ENCODE data around the gene CDCA5. TPM values are rescaled to one million over a fixed set of nuclear protein-coding genes. Genes with fewer than 3 reads are reported as not detected.

CDCA5 gene
- total and polyA plus RNA-seq, 2 of the 4 experiments (the other 2 are of a cell fraction), result 9.1 to 14.0 TPM

GRCh38 chr11:65113361-65113756 lies 29.5 kb upstream of the CDCA5 start:
- Histone ChIP-seq H2AK5ac (ENCODE audit: low read depth, low read length) (no peak overlapping the region), H4K91ac (ENCODE audit: insufficient read depth, low read depth, low read length) (no peak overlapping the region), H2BK120ac (ENCODE audit: low read depth, low read length) (no peak overlapping the region), H3K4me2 (ENCODE audit: low read depth, low read length) (peak overlapping the region; percentile 88), H3K9me1 (ENCODE audit: insufficient read depth, low read length) (0 out of 2 replicates have a peak, but pooled peaks cover 2% of the 10 kb centered on the region), H3K9ac (ENCODE audit: low read depth, low read length) (0 out of 2 replicates have a peak overlapping the region, but pooled peaks have one; percentile 16), H4K5ac (ENCODE audit: low read depth, low read length) (no peak overlapping the region; the same call in 1 of the 2 replicates), H3K4ac (ENCODE audit: low read depth, low read length) (0 out of 2 replicates have a peak overlapping the region, but pooled peaks have one; percentile 38), H3K27ac (ENCODE audit: insufficient read depth, low read length) (no peak overlapping the region), H2AFZ (replicated peaks; ENCODE audit: low read length, poor library complexity) (peak overlapping the region; percentile 95), H3K4me1 (ENCODE audit: control insufficient read depth, insufficient read depth, low read length) (peaks cover 20% of the 10 kb centered on the region), H2BK15ac (ENCODE audit: low read depth, low read length) (no peak overlapping the region), H3K56ac (ENCODE audit: extremely low read depth, insufficient read depth, low read length) (no peak overlapping the region), H3K79me1 (ENCODE audit: low read depth in 1 of 2, low read length in 2 of 2) (peaks cover 0 to 29% of the 10 kb centered on the region in 2 experiments), H3K14ac (replicated peaks; ENCODE audit: low read depth, low read length) (no peak overlapping the region), H2BK20ac (ENCODE audit: low read depth, low read length) (no peak overlapping the region), H4K20me1 (ENCODE audit: insufficient read depth, low read length) (peaks cover 11% of the 10 kb centered on the region; the same call in 1 of the 2 replicates), H4K8ac (ENCODE audit: low read depth in 2 of 2, low read length in 2 of 2) (peak overlapping the region in 1 of 2 experiments; percentile 88; a peak in 2 of 4 replicates), H3K27me3 (ENCODE audit: control insufficient read depth, insufficient read depth, low read length) (no peaks in the 10 kb centered on the region), H3K18ac (ENCODE audit: low read depth, low read length) (no peak overlapping the region), H2BK5ac (ENCODE audit: low read depth, low read length, poor library complexity, severe bottlenecking) (no peak overlapping the region), H2AK9ac (replicated peaks; ENCODE audit: low read depth, low read length, poor library complexity) (peak overlapping the region; percentile 92), H3K23ac (ENCODE audit: low read depth, low read length) (no peak overlapping the region), H3K9me3 (ENCODE audit: control insufficient read depth, insufficient read depth, low read length) (no peaks in the 10 kb centered on the region), H3K36me3 (ENCODE audit: control insufficient read depth, insufficient read depth, low read length) (peaks cover 9% of the 10 kb centered on the region), H3K4me3 (ENCODE audit: insufficient read depth, low read depth, low read length) (no peak overlapping the region)
- WGBS, 2 experiments (ENCODE audit: extremely low coverage in 2 of 2, insufficient read length in 1 of 2), result no CpG with 5 or more reads among the region's 14 CpGs
- in situ Hi-C loops (cut with MboI; ENCODE audit: low sequenced_read_pairs), result no loop called here
- no peak for ATAC-seq (ENCODE audit: low read depth)
- no peak for DNase-seq
- POLR2A ChIA-PET (ENCODE audit: unreplicated experiment), result no interaction called here
- no peak for TF ChIP-seq FOS (IDR thresholded peaks at IDR 0.05; ENCODE audit: low read depth, low read length)
- no peak for TF ChIP-seq BHLHE40 (IDR thresholded peaks at IDR 0.05; ENCODE audit: low read depth, low read length)
- no peak for TF ChIP-seq MAZ (IDR thresholded peaks at IDR 0.05; ENCODE audit: borderline replicate concordance, low read depth, low read length)
- TF ChIP-seq RAD21 (IDR thresholded peaks at IDR 0.05; ENCODE audit: low read length), result no peak
- BruUV-seq (replicated peaks), result no TSS peak
- intact Hi-C loops (cut with micrococcal nuclease), result loop anchor here (5.0 kb wide), 1 partner anchor 139 kb away; no protein-coding TSS in a partner anchor
- CTCF ChIA-PET, result interaction anchor here (0.6 to 3.5 kb wide), 3 partner anchors 15 to 598 kb away, joined by 3 to 15 read pairs (median 3); partner anchors contain the start of gene SAC3D1
- dilution Hi-C loops (cut with HindIII; ENCODE audit: low sequenced_read_pairs, unreplicated experiment), result no loop called here
